GM21737 (cell line): ENCODE measurements around the gene NLRC5.
"Not testable (repeated sequence)": the region's sequence is repeated elsewhere in the genome, so short reads cannot be mapped to it uniquely, and the experiment has no call there.

ENCODE experiments used
- ATAC-seq: cut with Tn5 transposase; IDR thresholded peaks from one replicate; pipeline ENCODE4 v1.9.1; 2021; ENCODE audit warnings: mild to moderate bottlenecking, moderate library complexity; ENCODE audit not compliant: unreplicated experiment

Gene NLRC5

DNA sequence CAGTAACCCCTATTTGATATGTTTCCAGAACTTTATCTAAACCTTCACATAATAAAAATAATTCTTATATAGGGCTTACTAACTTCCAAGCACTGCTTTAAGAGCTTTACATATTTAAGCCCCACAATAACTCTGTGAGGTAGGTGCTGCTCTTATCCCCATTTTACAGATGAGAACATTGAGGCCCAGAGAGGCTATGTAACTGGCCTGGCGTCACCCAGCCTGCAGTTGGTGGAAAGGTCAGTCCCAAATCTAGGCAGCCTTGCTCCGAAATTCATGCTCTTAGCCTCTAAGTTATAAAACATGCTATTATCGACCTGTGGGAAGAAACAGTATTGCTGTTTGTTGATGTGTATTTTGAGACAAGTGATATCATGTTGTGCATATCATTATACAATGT lies 9.0 kb downstream of the NLRC5 start:
- no peak for ATAC-seq

DNA sequence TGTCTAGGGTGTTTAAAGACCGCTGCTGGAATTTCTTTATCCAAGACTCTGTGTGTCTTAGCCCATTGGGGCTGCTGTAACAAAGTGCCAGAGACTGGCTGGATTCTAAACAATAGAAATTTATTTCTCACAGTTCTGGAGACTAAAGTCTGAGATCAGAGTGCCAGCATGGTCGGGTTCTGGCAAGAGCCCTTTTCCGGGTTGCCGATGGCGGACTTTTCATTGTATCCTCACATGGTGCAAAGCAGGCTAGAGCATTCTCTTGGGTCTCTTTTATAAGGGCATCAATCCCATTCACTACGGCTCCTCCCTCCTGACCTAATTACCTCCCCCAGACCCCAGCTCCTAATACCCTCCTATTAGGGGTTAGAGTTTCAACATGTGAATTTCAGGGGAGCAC lies 9.5 kb downstream of the NLRC5 start:
- no peak for ATAC-seq

DNA sequence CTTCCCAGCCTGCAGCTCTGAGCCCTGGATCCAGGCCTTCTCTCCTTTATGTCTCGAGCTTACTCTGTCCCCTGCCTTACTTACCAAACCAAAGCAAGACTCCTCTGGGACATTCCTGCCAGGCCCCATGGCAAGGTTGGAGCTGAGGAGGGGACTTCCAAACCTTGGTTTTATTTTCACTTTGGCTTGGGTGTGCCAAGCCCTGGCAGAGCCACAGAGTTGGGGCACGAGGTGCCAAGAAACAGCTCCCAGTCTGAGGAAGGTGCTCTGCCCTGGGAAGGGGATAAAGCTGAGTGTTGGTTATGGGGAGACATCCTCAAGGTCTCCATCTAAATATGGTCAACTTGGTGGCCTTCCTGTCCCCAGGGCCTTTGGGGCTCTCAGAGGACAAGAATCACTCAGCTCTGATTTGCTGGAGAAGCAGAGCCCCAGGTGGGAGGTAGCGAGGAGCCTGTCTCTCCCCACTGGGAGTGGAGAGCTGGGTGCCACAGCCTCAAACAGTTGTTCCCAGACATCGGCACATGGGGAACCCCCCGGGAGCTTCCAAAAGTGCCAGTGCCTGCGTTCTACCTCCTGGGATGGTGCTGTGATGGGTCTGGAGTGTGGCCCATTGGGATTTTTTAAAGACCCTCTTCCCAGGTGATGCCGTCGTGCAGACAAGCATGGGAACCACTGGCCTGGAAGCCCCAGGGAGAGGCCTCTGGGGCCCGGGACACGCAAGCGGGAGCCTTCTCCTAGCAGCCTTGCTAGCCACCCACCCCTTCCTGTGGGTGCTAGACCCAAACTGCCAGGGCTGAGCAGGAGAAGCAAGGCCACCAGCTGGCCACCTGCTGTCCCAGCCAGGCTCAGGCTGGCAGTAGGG lies 10.3 kb downstream of the NLRC5 start:
- ATAC-seq = no peak

DNA sequence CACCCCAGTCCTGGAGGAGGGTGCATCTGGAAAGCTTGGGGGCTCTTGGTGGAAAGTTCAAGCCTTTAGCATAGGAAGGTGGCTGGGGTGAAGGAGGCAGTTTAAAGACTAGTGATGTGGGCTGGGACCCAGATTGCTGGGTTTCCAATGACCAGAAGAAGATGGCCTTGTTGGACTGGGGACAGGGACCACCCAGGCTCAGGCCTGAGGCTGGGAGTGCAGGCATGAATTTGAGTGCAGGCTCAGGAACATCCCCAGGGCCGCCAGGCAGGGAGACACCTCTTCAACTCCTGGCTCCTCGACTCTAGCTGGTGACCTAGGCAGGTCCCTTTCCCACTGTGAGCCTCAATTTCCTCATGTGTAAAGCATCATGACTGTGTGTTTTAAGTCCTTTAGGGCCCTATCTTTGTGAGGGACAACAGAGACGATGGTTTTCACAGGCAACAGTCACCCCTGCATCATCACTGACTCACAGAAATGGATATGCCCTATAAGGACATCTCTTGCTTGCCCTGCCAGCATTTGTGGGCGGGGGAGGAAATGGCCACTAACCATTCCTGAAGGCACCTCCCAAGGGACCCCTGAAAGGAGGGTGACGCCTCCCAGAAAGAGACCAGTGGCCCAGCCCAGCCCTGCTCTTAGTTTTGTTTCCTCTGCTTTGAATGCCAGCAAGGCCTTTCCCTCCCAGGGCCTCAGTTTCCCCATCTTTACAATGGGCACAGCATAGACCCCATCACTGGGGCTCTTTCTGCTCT lies 11.1 kb downstream of the NLRC5 start:
- ATAC-seq = peak; percentile 45

DNA sequence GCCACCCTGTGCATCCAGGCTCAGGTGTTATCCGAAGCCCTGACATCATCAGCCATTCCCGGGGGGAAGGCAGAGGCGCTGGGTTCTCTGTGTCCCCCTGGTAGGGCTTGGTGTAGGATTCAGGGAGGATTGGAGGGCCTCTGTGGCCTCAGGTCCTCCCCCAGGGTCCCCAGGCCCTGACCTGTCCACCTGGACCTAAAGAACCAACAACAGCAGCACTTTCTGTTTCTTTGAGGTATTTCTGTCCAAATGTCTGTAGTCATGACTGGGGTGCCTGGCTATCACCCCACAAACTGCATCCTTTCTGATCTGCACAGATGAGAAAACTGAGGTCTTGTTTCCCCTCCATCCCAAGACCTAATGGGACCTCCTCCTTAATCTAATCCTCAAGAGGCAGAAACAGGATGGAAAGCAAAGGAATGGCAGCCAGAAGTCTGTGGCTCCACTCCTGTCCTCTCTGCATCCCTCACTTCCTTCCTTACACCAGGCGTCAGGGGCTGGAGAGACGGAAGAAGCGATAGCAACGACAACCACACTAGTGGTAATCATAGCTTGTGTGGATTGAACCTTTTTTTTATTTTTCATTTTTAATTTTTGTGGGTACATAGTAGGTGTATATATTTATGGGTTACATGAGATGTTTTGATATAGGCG lies 11.8 kb downstream of the NLRC5 start:
- no peak for ATAC-seq

DNA sequence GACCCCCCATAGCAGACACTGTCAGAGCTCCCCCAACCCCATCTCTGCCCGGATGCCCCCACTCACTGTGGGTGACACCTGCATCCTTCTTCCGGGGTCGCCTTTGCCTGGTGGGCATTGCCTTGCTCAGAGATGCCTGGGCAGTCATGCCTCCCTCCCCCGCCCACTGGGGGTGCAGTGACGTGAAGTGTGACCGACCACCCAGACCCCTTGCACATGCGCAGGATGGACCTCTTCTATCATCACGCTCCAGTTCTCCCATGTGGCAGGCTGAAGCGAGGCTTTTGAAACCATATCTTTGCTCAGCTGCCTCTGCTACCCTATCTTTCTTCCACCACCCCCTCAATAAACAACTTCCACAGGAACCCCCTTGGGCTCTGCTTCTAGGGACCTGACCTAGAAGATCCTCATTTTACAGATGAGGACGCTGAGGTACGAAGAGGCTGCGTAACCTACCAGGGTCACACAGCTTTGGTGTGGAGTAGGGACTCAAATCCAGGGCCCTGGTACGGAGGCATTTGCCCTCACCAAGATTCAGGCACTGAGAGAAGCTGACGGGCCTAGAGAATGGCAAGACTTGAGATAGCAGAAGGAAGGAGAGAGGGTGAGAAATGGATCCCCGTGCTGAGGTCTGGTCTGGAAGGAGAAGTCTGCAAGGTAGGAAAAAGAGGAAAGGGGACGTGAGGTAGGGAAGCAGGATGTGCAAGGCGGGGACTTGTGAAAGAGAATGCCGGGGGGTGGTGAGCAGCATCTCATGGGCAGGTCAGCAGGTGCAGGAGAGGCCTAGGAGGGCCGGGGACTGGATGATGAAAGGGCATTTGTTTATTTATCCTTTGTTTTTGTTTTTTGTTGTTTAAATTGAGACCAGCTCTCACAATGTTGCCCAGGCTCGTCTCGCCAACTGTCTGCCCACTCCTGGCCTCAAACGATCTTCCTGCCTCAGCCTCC lies 14.4 kb downstream of the NLRC5 start:
- no peak for ATAC-seq

DNA sequence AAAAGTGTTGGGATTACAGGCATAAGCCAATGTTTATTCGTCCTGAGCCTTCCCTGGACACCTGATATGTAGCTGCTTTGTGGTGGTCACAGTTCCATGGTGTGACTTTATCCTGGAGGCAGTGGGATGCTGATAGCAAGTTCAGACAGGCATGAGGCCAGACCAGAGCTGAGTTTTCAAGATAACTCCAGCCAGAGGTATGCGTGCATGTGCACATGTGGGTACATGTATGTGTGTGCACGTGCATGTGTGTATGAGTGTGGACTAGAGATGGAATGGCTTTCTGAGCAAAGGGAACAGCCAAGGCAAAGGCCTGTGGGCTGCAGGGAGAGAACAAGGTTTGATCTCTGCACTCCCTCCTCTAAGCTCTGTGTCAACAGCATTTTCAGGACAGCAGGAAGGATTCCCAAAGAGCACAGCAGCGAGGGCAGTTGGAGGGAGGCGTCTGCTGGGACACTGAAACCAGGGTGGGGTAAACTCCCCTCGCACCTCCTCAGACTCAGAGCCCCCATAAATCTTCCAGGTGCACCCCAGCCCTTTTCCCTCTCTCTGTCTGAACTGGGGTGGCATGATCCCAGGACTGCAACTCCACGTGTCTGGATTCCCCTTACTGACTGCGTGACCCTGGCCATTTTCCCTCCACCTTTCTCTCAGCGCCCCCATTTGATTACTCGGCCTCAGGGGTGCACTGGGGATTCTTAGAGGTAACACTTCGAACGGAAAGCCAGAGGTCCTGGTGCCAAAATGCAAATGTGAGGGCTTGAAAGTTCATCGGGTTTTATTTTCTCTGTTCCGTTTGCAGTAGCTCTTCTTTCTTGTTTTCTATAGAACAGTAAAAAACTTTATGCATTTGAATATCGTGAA lies 15.3 kb downstream of the NLRC5 start:
- no peak for ATAC-seq

DNA sequence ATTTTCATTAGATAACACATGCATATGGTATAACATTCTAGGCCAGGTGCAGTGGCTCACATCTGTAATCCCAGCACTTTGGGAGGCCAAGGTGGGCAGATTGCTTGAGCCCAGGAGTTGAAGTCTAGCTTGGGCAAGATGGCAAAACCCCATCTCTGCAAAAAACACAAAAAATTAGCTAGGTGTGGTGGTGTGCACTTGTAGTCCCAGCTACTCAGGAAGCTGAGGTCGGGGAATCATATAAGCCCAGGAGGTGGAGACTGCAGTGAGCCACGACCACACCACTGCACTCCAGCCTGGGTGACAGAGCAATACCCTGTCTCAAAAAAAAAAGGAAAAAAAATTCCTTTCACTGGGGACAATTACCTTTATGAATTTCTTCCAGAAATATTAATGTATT lies 16.2 kb downstream of the NLRC5 start:
- ATAC-seq = not testable (repeated sequence)

DNA sequence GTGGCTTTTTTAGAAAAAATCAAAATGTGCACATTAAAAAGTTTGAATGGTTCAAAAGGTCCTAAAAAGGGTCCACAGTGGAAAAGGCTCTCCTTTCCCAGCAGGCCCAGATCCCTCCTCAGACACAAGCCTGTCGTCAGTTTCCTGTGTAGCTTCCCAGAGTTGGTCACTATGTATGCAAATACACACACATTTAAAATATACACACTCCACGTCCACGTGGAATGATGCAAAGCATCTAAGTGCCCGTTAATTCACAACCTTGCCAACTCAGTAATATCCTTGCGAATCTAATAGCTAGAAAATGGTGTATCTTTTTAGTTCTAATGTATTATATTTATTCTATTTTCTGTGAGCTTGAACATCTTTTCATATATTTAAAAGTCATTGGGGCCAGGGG lies 17.7 kb downstream of the NLRC5 start:
- ATAC-seq = no peak

DNA sequence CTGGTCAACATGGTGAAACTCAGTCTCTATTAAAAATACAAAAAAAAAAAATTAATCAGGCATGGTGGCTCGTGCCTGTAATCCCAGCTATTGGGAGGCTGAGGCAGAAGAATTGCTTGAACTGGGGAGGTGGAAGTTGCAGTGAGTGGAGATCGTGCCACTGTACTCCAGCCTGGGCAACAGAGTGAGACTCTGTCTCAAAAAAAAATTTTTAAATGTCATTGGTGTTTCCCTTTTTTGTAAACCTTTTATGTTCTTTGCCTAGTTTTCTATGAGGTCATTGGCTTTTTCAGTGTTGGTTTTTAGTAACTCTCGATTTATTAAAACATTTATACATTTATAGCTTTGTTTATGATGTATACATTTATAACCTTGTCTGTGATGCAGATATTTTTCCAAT lies 18.2 kb downstream of the NLRC5 start:
- ATAC-seq = no peak

DNA sequence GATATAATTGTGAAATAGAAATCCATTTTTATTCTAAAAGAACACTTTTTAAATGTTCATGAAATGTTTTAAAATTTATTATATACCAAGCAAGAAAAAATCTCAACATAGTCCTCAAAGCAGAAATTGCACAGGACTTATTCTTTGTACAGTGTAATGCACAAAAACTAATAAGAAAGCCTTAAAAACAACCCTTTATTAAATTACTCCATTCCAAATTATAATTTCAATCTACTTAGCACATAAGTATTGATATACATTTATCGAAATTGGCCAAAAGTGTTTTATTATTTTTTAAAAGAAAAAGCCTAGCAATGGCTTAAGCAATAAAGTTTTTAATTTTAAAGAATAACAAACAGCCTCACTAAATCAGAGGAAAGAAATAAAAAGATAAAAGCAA lies 19.1 kb downstream of the NLRC5 start:
- ATAC-seq = no peak

DNA sequence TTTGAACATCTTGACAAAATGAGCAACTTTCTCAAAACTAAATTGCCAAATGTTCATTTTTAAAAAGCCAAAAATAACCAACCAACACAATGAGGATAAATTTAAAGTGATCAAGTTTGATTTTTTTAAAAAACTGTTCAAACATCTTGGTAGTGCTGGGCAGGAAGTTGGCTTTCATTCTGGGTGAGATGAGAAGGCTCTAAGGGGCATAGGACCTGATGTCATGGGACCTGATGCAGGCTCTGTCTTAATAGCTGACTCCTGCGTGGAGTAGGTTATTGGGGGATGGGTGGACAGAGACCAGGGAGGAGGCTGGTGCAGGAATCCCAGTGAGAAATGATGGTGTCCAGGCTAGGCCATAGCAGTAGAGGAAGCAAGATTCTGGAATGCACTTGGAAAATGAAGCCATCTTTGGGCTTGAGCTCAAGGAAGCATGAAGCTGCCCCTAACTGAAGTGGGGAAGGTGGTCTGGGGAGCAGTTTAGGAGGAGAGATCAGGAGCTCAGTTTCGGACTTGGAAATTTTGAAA lies 20.4 kb downstream of the NLRC5 start:
- no peak for ATAC-seq

DNA sequence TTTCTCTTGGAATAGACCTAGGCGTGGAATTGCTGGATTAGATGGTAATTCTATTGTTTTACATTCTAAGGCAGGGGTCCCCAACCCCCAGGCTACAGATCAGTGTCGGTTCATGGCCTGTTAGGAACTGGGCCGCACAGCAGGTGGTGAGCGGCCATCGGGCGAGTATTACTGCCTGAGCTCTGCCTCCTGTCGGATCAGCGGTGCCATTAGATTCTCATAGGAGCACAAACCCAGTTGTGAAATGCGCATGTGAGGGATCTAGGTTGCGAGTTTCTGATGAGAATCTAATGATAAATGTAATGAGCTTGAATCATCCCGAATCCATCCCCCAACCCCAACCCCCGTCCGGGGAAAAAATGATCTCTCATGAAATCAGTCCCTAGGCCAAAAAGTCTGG lies 23.0 kb downstream of the NLRC5 start:
- ATAC-seq = no peak

DNA sequence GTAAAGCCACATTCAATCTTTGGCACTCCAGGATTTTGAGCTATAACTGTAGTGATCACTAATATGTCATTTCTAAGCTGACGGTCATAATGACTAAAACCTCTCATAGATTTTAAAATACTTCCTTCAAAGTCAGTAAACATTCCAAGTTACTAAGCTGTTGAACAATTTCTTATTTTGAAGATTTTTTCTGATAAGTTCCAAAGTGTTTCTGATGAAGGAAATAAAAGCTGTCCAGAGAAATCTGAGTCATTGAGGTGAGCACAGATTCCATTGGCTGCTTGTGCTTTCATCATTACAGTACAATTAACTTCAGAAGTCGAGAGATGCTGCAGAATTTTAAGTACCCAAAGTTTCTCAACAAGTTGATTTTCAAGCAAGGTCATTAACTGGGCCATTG lies 23.9 kb downstream of the NLRC5 start:
- no peak for ATAC-seq

DNA sequence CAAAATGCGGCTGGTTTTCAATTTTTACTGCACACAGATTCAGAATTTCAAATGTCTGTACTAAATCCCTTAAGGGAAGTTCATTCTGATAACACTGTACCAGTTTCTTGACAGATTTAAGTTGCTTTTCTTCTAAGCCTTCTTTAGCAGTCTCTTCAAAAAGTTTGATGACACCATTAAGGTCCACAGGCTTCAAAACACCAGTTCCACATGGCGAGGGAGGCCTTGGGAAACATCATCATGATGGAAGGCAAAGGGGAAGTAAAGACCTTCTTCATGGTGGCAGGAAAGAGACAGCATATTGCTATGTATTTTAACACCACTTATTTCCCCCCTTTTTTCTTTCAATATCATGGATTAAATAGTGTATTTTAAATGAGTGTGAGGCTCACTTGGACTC lies 24.5 kb downstream of the NLRC5 start:
- no peak for ATAC-seq

DNA sequence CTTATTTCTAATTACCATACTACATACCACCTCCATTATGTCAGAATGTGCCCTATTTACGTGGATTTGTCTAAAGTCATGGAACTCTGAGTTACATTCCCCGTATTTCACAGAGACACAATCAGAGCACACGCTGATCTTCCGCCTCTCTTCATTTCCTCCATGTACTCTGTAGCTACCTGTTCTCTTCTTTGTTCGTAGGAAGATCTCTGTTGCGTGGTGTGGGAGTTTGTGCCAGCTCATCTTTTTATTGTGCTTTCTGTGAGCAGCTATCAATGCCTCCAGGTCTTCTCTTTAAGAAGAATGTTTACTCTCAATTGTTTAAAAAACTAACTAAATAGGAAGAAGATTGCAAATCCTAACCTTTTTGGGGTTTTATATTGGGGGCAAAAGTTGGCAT lies 26.9 kb downstream of the NLRC5 start:
- ATAC-seq = no peak

DNA sequence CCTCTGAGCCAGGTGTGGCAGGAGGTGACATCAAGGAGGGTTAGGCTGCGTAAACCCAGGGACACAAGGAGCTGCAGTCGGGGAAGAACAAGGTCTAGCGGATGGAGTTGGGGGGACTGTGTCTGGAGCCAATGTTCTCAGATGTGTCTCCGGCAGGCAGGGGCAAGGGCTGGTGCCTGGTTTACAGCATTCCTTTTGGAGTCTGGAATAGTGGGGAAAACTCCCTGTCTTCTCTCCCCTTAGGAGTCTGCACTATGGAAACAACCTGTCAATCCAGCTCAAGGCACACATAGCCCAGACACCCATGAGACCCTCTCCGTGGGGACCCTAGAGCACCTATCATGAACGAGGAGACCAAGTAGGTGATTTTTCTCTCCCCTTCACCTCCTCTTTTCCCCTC lies 27.5 kb downstream of the NLRC5 start:
- no peak for ATAC-seq

DNA sequence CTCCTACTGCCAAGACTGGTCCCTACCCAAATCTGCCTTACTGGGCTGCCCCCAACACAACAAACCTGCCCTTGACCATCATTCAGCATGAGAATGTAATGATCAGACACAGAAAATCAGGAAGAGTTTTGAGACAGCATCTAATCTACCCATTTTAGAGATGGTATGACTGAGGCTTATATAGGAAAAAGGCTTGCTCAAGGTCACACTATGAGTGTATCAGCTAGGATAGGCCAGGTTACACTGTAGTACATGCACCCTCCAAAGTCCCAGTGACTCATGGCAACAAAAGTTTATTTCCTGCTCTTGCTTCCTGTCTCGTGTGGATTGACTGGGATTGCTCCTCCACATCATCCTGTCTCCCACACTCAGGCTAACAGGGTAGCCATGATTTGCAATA lies 27.9 kb downstream of the NLRC5 start:
- no peak for ATAC-seq

DNA sequence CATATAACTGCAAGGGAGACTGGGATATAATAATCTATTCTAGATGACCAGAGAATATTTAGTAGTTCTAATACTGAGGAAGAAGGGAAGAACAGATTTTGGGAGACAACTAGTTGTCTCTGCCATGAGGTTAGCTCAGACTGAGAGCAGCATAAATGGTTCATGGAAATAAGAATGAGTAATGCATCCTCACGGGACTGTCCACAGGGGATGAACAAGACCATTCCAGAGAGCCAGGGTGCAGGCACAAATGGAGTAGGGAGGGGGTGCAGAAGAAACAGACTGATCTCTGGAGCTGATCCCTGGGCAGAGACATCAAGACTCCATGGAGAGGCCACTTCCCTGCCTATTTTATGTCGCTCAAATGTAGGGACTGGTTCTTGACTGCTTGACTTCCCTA lies 30.4 kb downstream of the NLRC5 start:
- no peak for ATAC-seq

DNA sequence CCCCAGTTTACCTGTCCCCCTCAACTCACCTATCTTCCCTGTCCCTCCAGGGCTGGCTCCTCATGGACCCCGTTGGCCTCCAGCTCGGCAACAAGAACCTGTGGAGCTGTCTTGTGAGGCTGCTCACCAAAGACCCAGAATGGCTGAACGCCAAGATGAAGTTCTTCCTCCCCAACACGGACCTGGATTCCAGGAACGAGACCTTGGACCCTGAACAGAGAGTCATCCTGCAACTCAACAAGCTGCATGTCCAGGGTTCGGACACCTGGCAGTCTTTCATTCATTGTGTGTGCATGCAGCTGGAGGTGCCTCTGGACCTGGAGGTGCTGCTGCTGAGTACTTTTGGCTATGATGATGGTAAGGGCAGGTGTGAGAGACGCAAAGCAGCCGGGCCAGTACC lies 31.3 kb downstream of the NLRC5 start:
- ATAC-seq = no peak
